ENCODE measurements around the gene ARHGAP26.

The ARHGAP26 gene

DNA sequence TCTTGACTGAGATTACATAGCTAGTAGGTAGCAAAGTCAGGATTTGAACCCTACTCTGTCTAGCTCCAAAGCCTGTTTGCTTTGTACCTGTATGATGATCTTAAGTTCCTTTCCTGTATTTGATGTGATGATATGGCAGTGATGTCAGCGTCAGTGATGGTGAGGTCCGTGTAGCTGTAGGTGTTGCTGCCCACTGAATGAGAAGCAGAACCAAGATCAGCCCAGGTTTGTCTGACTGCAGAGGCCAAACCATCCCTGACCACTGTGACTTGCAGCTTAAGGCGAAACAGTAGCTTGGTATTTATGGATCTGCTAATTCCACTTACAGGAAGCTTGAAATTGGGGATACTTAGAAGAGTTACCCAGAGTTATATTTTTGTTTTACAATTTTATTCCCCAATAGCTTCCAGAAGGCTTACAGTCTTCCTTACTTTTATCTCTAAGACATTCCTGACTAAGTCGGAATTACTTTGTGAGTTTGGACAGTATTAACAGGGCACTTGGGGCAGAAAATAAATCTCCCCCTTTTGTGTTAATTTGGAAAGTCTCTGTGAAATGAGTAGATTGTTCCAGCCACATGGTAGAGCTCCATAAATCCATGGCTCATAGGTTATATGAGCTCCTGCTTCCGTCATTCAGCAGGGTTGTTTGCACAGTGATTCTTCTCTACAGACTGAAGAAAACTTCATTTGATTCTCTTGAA is 359.9 kb downstream of the ARHGAP26 start:
- no peak for ATAC-seq

GRCh38 chr5:143130613-143131305 is 360.6 kb downstream of the ARHGAP26 start:
- ATAC-seq: no peak

GRCh38 chr5:143131972-143132371 is 361.8 kb downstream of the ARHGAP26 start:
- no peak for ATAC-seq

DNA sequence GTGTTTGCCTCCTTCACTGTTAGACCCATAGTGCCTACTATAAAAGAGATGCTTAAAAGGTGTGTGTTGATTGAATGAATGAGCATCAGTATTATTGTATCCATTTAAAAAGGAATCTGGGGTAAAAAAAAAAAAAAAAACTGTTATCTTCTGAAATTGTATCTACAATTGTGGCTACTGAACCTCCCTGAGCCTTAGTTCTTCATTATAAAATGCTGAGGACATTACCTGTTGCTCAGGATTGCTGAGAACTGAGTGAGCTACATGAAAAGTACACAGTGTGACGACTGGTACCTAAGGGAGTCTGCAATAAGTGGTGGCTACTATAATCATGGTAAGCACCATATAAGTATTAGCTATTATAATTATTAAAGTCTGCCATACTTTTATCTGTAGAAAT is 362.6 kb downstream of the ARHGAP26 start:
- no peak for ATAC-seq

DNA sequence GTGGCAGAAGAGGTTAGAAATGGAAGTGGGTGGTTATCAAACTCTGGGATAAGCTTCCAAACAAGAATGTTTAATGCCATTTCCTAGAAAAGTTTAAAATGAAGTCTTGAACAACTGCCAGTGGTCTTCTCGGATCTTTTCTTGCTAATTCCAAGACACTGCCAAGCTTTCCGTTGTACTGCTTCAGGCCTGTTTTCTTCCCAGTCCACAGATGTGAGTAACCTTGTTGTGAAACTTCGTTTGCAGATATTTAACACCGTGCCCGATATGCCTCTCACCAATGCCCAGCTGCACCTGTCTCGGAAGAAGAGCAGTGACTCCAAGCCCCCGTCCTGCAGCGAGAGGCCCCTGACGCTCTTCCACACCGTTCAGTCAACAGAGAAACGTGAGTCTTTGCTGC is 363.5 kb downstream of the ARHGAP26 start:
- ATAC-seq: no peak

GRCh38 chr5:143134269-143134668 is 364.1 kb downstream of the ARHGAP26 start:
- ATAC-seq: no peak

- ATAC-seq: peak in 1 of 2 donors; percentile 20
These were observed 364.7 kb downstream of the ARHGAP26 start for GRCh38 chr5:143134900-143135299.

GRCh38 chr5:143135832-143136551 is 365.8 kb downstream of the ARHGAP26 start:
- ATAC-seq: no peak

DNA sequence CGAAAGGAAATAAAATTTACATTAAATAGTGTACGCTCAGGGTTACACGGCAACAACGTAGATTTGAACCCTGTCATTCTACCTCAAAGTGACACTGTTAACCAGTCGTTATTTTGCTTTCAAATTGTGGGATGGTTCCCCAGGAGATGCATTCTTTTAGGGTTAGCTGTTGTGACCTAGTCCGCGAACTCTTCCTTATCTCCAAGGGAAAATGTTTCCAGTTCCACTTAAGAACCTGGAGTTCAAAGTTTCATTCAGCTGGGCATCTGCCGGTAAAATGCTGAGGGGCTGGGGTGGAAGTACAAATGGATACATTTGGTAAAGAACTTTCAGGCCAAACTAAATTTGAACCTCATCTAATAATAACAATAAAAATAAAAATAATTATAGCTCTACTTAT is 368.7 kb downstream of the ARHGAP26 start:
- ATAC-seq: no peak

- ATAC-seq: no peak
These were observed 369.4 kb downstream of the ARHGAP26 start for GRCh38 chr5:143139585-143139984.

GRCh38 chr5:143140492-143141203 is 370.5 kb downstream of the ARHGAP26 start:
- no peak for ATAC-seq

DNA sequence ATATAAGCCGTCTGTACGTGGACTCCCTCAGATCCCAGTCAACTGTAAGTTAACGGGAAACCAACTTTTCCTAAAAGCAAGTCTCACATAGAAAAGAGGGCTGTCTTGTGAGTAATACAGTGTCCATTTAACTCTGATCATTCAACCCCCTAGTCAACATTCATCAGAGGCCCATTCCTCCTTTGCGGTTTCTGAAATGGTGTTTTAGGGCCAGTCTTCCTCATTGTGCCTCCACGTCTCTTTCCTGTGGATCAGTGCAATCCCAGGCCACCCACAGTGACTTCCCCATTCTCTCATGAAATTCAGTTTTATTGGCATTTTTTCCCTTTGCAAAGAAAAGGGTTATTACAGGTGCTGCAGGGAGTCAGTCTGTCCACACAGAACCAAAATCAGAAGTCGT is 371.5 kb downstream of the ARHGAP26 start:
- no peak for ATAC-seq

DNA sequence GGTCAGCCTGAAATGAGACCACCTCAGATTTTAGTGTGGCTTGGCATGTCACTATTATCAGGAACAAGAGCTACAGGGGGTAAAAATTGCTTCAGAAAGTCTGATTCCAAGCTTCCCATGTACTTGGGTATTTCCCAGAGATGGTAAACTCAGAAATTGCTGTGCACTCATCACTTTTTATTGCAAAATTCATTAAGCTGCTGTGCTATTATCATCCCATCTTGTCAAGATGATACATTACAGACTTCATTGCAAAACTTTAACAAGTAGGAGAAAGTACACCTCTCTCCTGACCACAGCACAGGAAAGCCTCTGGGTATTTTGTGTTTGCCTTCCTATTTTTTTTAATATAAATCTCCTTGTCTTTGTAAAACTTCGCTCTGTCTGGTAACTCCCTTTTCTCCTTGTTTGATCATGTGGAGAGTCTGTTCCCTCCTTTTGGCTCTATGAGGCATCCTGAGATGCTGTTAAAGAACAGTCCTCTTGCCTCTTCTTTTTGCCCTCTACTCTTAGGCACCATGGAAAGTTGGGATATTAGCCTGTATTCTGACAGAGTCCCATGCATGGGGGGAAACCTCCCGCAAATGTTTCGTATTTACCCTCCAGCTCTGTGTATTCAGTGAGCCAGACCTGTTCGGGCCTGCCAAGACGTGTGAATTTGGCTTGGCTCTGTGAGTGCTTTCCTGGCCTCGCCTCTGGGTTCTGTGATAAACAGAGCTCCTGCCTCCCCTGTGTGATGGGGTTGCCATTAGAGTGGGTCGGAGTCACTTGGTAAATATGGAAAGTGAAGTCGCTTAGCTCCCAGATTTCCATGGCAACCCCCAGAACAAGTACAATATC is 372.6 kb downstream of the ARHGAP26 start:
- no peak for ATAC-seq

GRCh38 chr5:143143973-143144372 is 373.8 kb downstream of the ARHGAP26 start:
- ATAC-seq: no peak

GRCh38 chr5:143145243-143146160 is 375.3 kb downstream of the ARHGAP26 start:
- ATAC-seq: no peak

GRCh38 chr5:143146161-143146560 is 376.0 kb downstream of the ARHGAP26 start:
- ATAC-seq: no peak

- ATAC-seq: no peak
These were observed 377.2 kb downstream of the ARHGAP26 start for GRCh38 chr5:143147383-143147782.

GRCh38 chr5:143147902-143148301 is 377.7 kb downstream of the ARHGAP26 start:
- ATAC-seq: no peak

DNA sequence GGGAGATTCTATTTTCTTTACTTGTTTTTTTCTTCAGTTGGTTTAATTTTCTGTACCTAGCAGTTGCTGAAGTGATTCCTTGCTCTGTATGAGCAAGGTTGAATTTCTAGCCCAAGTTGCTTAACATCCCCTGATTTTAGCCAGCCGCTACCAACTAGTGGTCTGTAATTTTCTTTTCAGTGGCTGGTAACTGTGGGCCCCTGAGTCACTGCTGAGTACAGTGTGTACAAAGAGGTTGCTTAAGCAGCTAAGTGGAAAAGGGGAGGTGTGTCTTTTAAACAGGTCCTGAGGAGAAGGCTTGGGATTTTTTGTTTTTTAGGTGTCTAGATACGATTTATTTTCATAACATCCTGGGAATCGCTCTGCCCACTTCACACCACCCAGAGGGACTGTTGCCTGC is 378.6 kb downstream of the ARHGAP26 start:
- ATAC-seq: no peak

GRCh38 chr5:143149759-143150158 is 379.6 kb downstream of the ARHGAP26 start:
- ATAC-seq: no peak
